ENCODE data around the gene MYT1. TPM values are rescaled to one million over a fixed set of nuclear protein-coding genes. Genes with fewer than 3 reads are reported as not detected.

The MYT1 gene
- total RNA-seq, 3 donors from 2014 or later (not counting 1 experiment from before 2014, with no cell fraction given): not detected

- no peaks in the 10 kb centered on the region for H3K9me3 Mint-ChIP-seq
- H3K27me3 Mint-ChIP-seq (ENCODE audit: low read depth in 2 of 2): peaks cover 17 to 20% of the 10 kb centered on the region in 2 donors
- no peaks in the 10 kb centered on the region for H3K36me3 Mint-ChIP-seq
- Histone ChIP-seq H3K4me3 (ENCODE audit: low read length) (no peak overlapping the region), H3K36me3 (ENCODE audit: control insufficient read depth, insufficient read depth, low read length) (no peaks in the 10 kb centered on the region), H3K4me1 (ENCODE audit: control insufficient read depth, insufficient read depth, low read length) (no peaks in the 10 kb centered on the region), H3K9me3 (ENCODE audit: control insufficient read depth, insufficient read depth, low read length) (no peaks in the 10 kb centered on the region), H3K27me3 (ENCODE audit: control insufficient read depth, insufficient read depth, low read length) (peaks cover 16% of the 10 kb centered on the region), H3K27ac (ENCODE audit: low read length) (no peak overlapping the region)
- ATAC-seq (no peak), DNase-seq (no peak)
- no peak overlapping the region for H3K27ac Mint-ChIP-seq
- WGBS (ENCODE audit: insufficient coverage): 94% methylated on average over 1 of the region's 1 CpG
- H3K4me3 Mint-ChIP-seq: no peak overlapping the region
- intact Hi-C loops (cut with micrococcal nuclease): no loop called here
- no peaks in the 10 kb centered on the region for H3K4me1 Mint-ChIP-seq
- no peak for TF ChIP-seq CTCF (IDR thresholded peaks at IDR 0.05)
These were observed 6.4 kb upstream of the MYT1 start for GRCh38 chr20:64157878-64158277.

GRCh38 chr20:64158346-64159285, 5.6 kb upstream of the MYT1 start:
- H3K4me1 Mint-ChIP-seq: no peaks in the 10 kb centered on the region
- intact Hi-C loops (cut with micrococcal nuclease): no loop called here
- no peaks in the 10 kb centered on the region for H3K36me3 Mint-ChIP-seq
- DNase-seq (no peak), ATAC-seq (no peak)
- no peak overlapping the region for H3K27ac Mint-ChIP-seq
- H3K4me1 ChIP-seq (ENCODE audit: control insufficient read depth, insufficient read depth, low read length): no peaks in the 10 kb centered on the region
- H3K27me3 ChIP-seq (ENCODE audit: control insufficient read depth, insufficient read depth, low read length): peaks cover 16% of the 10 kb centered on the region
- no peaks in the 10 kb centered on the region for H3K36me3 ChIP-seq (ENCODE audit: control insufficient read depth, insufficient read depth, low read length)
- H3K9me3 ChIP-seq (ENCODE audit: control insufficient read depth, insufficient read depth, low read length): no peaks in the 10 kb centered on the region
- H3K9me3 Mint-ChIP-seq: no peaks in the 10 kb centered on the region
- H3K27ac ChIP-seq (ENCODE audit: low read length): no peak overlapping the region
- no peak overlapping the region for H3K4me3 Mint-ChIP-seq
- no peak overlapping the region for H3K4me3 ChIP-seq (ENCODE audit: low read length)
- TF ChIP-seq CTCF (IDR thresholded peaks at IDR 0.05): no peak
- H3K27me3 Mint-ChIP-seq (ENCODE audit: low read depth in 2 of 2): peaks cover 18 to 27% of the 10 kb centered on the region in 2 donors
- WGBS (ENCODE audit: insufficient coverage): 63% methylated on average over 9 of the region's 9 CpGs

GRCh38 chr20:64159286-64159680, 5.0 kb upstream of the MYT1 start:
- H3K27ac ChIP-seq (ENCODE audit: low read length): no peak overlapping the region
- no peak overlapping the region for H3K4me3 ChIP-seq (ENCODE audit: low read length)
- Mint-ChIP-seq H3K27me3 (ENCODE audit: low read depth in 2 of 2) (peaks cover 18 to 32% of the 10 kb centered on the region in 2 donors), H3K36me3 (no peaks in the 10 kb centered on the region), H3K4me1 (no peaks in the 10 kb centered on the region), H3K4me3 (no peak overlapping the region), H3K27ac (no peak overlapping the region), H3K9me3 (no peaks in the 10 kb centered on the region)
- TF ChIP-seq CTCF (IDR thresholded peaks at IDR 0.05): no peak
- no peak for DNase-seq
- H3K4me1 ChIP-seq (ENCODE audit: control insufficient read depth, insufficient read depth, low read length): no peaks in the 10 kb centered on the region
- no peak for ATAC-seq
- H3K9me3 ChIP-seq (ENCODE audit: control insufficient read depth, insufficient read depth, low read length): no peaks in the 10 kb centered on the region
- 91% methylated on average over 8 of the region's 8 CpGs for WGBS (ENCODE audit: insufficient coverage)
- intact Hi-C loops (cut with micrococcal nuclease): no loop called here
- H3K27me3 ChIP-seq (ENCODE audit: control insufficient read depth, insufficient read depth, low read length): peaks cover 16% of the 10 kb centered on the region
- no peaks in the 10 kb centered on the region for H3K36me3 ChIP-seq (ENCODE audit: control insufficient read depth, insufficient read depth, low read length)
